Uterus (tissue), 4 donors: ENCODE data around the gene UBE2E1. TPM values are rescaled to one million over a fixed set of nuclear protein-coding genes. Genes with fewer than 3 reads are reported as not detected.

Source experiments
- DNase-seq, 2 donors: peaks; one replicate each; pipeline ENCODE4 v3.0.0-alpha.2; 2019 to 2020
- H3K27ac ChIP-seq, 2 donors: fragments of 200-600 bp; sonication (generic); 1 replicate in 1 of 2; 2 replicates in 1 of 2; pipeline ENCODE4 v1.5.1; 2016 to 2018
- H3K27me3 ChIP-seq, 2 donors: fragments of 200-600 bp; sonication (generic); one replicate each; pipeline ENCODE4 v1.5.1; 2018 to 2019; ENCODE audit warnings: control low read depth in 1 of 2
- H3K36me3 ChIP-seq, 2 donors: fragments of 200-600 bp; sonication (generic); one replicate each; pipeline ENCODE4 v1.5.1; 2019; ENCODE audit warnings: control low read depth in 1 of 2
- H3K4me1 ChIP-seq, 2 donors: fragments of 200-600 bp; sonication (generic); one replicate each; pipeline ENCODE4 v1.5.1; 2018 to 2019; ENCODE audit warnings: control low read depth in 1 of 2
- H3K4me3 ChIP-seq, 2 donors: fragments of 200-600 bp; sonication (generic); 1 replicate in 1 of 2; 2 replicates in 1 of 2; pipeline ENCODE4 v1.5.1; 2018 to 2019; ENCODE audit warnings: mild to moderate bottlenecking in 1 of 2
- H3K9me3 ChIP-seq, 2 donors: fragments of 200-600 bp; sonication (generic); one replicate each; pipeline ENCODE4 v1.5.1; 2019; ENCODE audit warnings: control low read depth in 1 of 2
- CTCF ChIP-seq, 4 experiments: fragments of 200-600 bp in 2 of 4; fragments of 450-650 bp in 2 of 4; sonication (generic) in 2 of 4; IDR thresholded peaks; one replicate each; pipeline ENCODE4 v1.5.1; 2016 to 2019; ENCODE audit warnings: antibody characterized with exemption in 4 of 4, mild to moderate bottlenecking in 2 of 4, moderate library complexity in 1 of 4
- POLR2A ChIP-seq, 2 donors: fragments of 450-650 bp; IDR thresholded peaks; one replicate each; pipeline ENCODE4 v1.6.1; 2016; ENCODE audit warnings: antibody characterized with exemption in 2 of 2, mild to moderate bottlenecking in 1 of 2, moderate library complexity in 1 of 2
- intact Hi-C: fragments of 100-400 bp; cut with DNase I; formaldehyde crosslinking; loops from one replicate; pipeline ENCODE4 v1.15.1; 2023; ENCODE audit warnings: low total_unique reads
- total RNA-seq, 4 donors: library from RNA; depleted of rRNA in 3 of 4; stranded (reverse); fragments of >200 nt in 3 of 4; gene quantifications; one replicate each; pipeline versions ENCODE4 v1.1.0 to v1.2.4, GENCODE V29; 2014 to 2023
- donor health status: DM: yes; HTN: yes; CAD: no.

Gene UBE2E1
- total RNA-seq, 4 donors from 2014 or later, result 67.9 to 158 (median 95.7) TPM

GRCh38 chr3:23798876-23799275, 6.9 kb upstream of the UBE2E1 start:
- Histone ChIP-seq H3K4me3 (no peak overlapping the region), H3K9me3 (no peaks in the 10 kb centered on the region), H3K27ac (no peak overlapping the region), H3K4me1 (no peaks in the 10 kb centered on the region), H3K27me3 (no peaks in the 10 kb centered on the region), H3K36me3 (no peaks in the 10 kb centered on the region)
- no peak for TF ChIP-seq CTCF (IDR thresholded peaks at IDR 0.05)
- no peak for DNase-seq
- intact Hi-C loops, result no loop called here

GRCh38 chr3:23800731-23801130, 5.0 kb upstream of the UBE2E1 start:
- no peak overlapping the region for H3K27ac ChIP-seq
- TF ChIP-seq CTCF (IDR thresholded peaks at IDR 0.05) (peak in 3 of 4 experiments; percentile 25 to 39 (median 27)), POLR2A (IDR thresholded peaks at IDR 0.05) (no peak)
- no peaks in the 10 kb centered on the region for H3K27me3 ChIP-seq
- no peaks in the 10 kb centered on the region for H3K36me3 ChIP-seq
- H3K4me3 ChIP-seq, result no peak overlapping the region
- no peaks in the 10 kb centered on the region for H3K4me1 ChIP-seq
- intact Hi-C loops, result no loop called here
- H3K9me3 ChIP-seq, result no peaks in the 10 kb centered on the region
- DNase-seq, result no peak

GRCh38 chr3:23804441-23805209, 1.1 kb upstream of the UBE2E1 start:
- no peaks in the 10 kb centered on the region for H3K4me1 ChIP-seq
- no peaks in the 10 kb centered on the region for H3K9me3 ChIP-seq
- TF ChIP-seq POLR2A (IDR thresholded peaks at IDR 0.05) (no peak), CTCF (IDR thresholded peaks at IDR 0.05) (no peak)
- no peak for DNase-seq
- H3K36me3 ChIP-seq, result no peaks in the 10 kb centered on the region
- no peaks in the 10 kb centered on the region for H3K27me3 ChIP-seq
- intact Hi-C loops, result no loop called here
- H3K27ac ChIP-seq, result no peak overlapping the region
- no peak overlapping the region for H3K4me3 ChIP-seq

DNA sequence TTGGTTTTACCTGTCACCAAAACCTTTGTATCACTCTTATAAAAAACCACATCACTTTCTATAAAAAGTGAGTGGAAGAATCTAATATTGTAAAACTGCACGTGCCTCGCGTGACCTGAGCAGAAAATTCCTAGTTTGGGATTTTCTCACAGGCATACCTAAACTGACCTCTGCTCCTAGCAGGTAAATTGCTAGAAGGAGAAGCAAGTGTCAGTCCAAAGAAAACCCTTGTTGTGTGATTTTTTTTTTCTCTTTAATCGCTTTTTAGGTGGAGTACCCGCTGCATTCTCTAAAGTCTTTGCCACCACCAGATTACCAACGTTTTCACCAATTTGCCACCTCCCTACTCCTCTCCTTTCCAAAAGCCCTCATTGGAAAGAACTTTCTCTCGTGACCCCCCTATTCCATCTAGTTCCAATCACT, 534 bp upstream of the UBE2E1 start:
- TF ChIP-seq POLR2A (IDR thresholded peaks at IDR 0.05) (no peak), CTCF (IDR thresholded peaks at IDR 0.05) (no peak)
- no peak for DNase-seq
- intact Hi-C loops, result no loop called here
- no peaks in the 10 kb centered on the region for H3K9me3 ChIP-seq
- H3K27me3 ChIP-seq, result no peaks in the 10 kb centered on the region
- H3K4me1 ChIP-seq, result no peaks in the 10 kb centered on the region
- H3K4me3 ChIP-seq, result peak overlapping the region; percentile 87 to 95
- no peaks in the 10 kb centered on the region for H3K36me3 ChIP-seq
- H3K27ac ChIP-seq, result peak overlapping the region; percentile 94 to 97

DNA sequence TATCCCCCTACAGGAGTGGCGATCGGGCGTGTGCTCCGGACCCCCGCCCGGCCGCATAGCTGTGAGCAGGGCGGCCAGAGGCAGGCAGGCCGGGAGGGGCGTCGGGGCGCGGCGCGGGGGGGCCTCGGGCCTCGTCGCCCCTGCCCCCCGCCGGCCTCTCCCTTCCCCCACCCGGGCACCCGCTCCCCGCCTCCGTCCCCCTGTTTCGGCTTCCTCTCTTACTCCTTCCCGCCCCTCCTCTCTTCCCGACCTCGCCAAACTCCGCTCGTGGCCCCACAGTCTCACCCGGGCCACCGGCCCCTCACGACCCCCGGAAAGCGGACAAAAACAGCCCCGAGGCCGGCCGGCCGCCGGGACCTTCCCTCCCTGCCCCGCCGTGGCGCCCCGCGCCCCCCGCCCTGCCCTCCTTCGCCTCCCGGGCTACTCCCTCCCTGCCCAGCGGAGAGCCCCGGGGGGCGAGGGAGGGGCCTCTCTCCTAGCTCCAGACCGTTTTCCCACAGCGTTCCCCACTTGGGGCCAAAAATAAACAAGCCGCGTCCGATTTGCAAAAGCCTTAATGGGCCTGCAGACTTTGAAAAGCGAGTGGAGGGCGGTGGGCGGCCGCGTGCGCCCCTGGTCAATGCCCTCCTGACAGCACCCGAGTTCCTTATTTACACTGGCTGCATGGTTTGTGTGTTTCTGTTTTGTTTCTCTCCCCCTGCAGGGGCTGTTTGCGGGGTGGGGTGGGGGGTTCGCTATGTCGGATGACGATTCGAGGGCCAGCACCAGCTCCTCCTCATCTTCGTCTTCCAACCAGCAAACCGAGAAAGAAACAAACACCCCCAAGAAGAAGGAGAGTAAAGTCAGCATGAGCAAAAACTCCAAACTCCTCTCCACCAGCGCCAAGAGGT, 1.0 kb downstream of the UBE2E1 start:
- no peaks in the 10 kb centered on the region for H3K27me3 ChIP-seq
- no peak for TF ChIP-seq POLR2A (IDR thresholded peaks at IDR 0.05)
- TF ChIP-seq CTCF (IDR thresholded peaks at IDR 0.05), result no peak
- peak; percentile 32 to 42 for DNase-seq
- intact Hi-C loops, result no loop called here
- H3K9me3 ChIP-seq, result no peaks in the 10 kb centered on the region
- H3K27ac ChIP-seq, result peak overlapping the region; percentile 94 to 97
- no peaks in the 10 kb centered on the region for H3K4me1 ChIP-seq
- H3K4me3 ChIP-seq, result peak overlapping the region; percentile 87 to 95
- no peaks in the 10 kb centered on the region for H3K36me3 ChIP-seq
